ENCODE results near the gene NLE1. TPM values are rescaled to one million over a fixed set of nuclear protein-coding genes. Genes with fewer than 3 reads are reported as not detected.

Gene NLE1
- total and polyA plus RNA-seq, 2 of the 8 experiments (the other 6 are each of a cell fraction or from before 2014, with no cell fraction given), result 50.4 to 51.5 TPM

DNA sequence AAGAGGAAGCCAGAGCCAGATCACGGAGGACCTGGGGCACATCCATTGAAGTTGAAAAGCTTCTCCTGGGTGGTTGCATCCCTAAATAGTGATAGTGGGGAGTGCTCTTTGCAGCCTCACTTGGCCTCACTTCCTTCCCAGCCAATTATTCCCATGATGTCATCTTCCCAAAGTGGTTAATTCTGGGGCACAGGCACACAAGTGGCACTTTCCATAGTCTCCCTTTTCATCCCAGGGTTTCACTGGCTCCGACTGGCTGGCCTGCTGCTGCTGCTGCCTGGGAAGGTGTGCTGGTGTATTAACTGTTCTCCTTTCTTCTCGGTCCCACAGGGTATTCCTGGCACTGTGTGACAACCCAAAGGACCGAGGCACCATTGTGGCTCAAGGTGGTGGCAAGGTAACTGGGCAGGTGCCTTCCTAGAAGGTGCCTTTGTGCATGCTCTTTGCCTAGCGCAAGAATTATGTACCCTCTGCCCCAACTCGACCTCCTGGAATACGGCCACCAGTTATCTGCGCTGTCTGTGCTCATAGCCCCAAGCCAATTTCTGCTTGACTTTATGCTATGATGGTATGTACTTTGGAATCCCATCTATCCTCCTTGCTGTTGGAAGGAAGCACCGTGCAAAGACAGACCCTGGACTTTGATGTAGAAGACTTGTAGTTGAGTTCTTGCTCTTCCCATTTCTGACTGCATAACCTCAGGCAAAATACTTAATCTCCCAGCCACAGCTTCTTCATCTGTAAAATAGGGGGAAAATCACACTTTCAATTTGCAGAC lies 33.7 kb upstream of the NLE1 start (continued):
- no peak for TF ChIP-seq ATF2 (IDR thresholded peaks at IDR 0.05; ENCODE audit: low read length)
